KMS-11 (cell line): ENCODE measurements around the gene GPC4.

Experiments
- H2AFZ ChIP-seq: fragments of 200-600 bp; sonication (generic); 2 replicates; pipeline ENCODE4 v1.6.1; 2016; ENCODE audit warnings: antibody characterized with exemption, mixed run types, low read depth
- H3K27ac ChIP-seq: fragments of 200-600 bp; sonication (generic); 2 replicates; pipeline ENCODE4 v1.6.1; 2016; ENCODE audit warnings: mild to moderate bottlenecking, mixed run types
- H3K27me3 ChIP-seq: fragments of 200-600 bp; sonication (generic); 2 replicates; pipeline ENCODE4 v1.6.1; 2017; ENCODE audit warnings: mild to moderate bottlenecking, low read depth, mixed run types, moderate library complexity; ENCODE audit not compliant: insufficient read depth
- H3K36me3 ChIP-seq: fragments of 200-600 bp; sonication (generic); 2 replicates; pipeline ENCODE4 v1.6.1; 2017; ENCODE audit warnings: mild to moderate bottlenecking, mixed run types; ENCODE audit not compliant: insufficient read depth
- H3K4me1 ChIP-seq: fragments of 200-600 bp; sonication (generic); 2 replicates; pipeline ENCODE4 v1.6.1; 2016; ENCODE audit warnings: mild to moderate bottlenecking, low read depth, mixed run types; ENCODE audit not compliant: poor library complexity, severe bottlenecking
- H3K4me2 ChIP-seq: fragments of 200-600 bp; sonication (generic); 2 replicates; pipeline ENCODE4 v1.7.0; 2016; ENCODE audit warnings: mild to moderate bottlenecking, mixed run types
- H3K4me3 ChIP-seq: fragments of 200-600 bp; sonication (generic); IDR thresholded peaks from 2 replicates; pipeline ENCODE4 v1.6.1; 2017; ENCODE audit warnings: low read depth, low read length, mixed read lengths; ENCODE audit not compliant: insufficient read depth
- H3K79me2 ChIP-seq: fragments of 200-600 bp; sonication (generic); 2 replicates; pipeline ENCODE4 v1.6.1; 2016; ENCODE audit warnings: low read depth, mixed run types; ENCODE audit not compliant: insufficient read depth
- H3K9ac ChIP-seq: fragments of 200-600 bp; sonication (generic); 2 replicates; pipeline ENCODE4 v1.6.1; 2016; ENCODE audit warnings: mild to moderate bottlenecking, mixed run types
- H4K20me1 ChIP-seq: fragments of 200-600 bp; sonication (generic); 2 replicates; pipeline ENCODE4 v1.6.1; 2016; ENCODE audit warnings: mild to moderate bottlenecking, mixed run types; ENCODE audit not compliant: insufficient read depth
- CTCF ChIP-seq: fragments of 200-600 bp; sonication (generic); conservative IDR thresholded peaks from 2 replicates; pipeline ENCODE4 v1.6.1; 2017; ENCODE audit warnings: low read depth, mild to moderate bottlenecking, antibody characterized with exemption, low read length, moderate library complexity, mixed read lengths

The GPC4 gene

GRCh38 chrX:133300591-133300990 lies 114.7 kb downstream of the GPC4 start:
- TF ChIP-seq CTCF = no peak
- no peak overlapping the region for H3K9ac ChIP-seq
- H3K27ac ChIP-seq = no peak overlapping the region
- H3K4me1 ChIP-seq = no peaks in the 10 kb centered on the region
- no peaks in the 10 kb centered on the region for H3K36me3 ChIP-seq
- no peaks in the 10 kb centered on the region for H3K27me3 ChIP-seq
- H2AFZ ChIP-seq = no peak overlapping the region
- H3K4me2 ChIP-seq = no peak overlapping the region
- no peak overlapping the region for H3K4me3 ChIP-seq
- H4K20me1 ChIP-seq = no peaks in the 10 kb centered on the region
- H3K79me2 ChIP-seq = no peaks in the 10 kb centered on the region

- Histone ChIP-seq H3K27ac (no peak overlapping the region), H2AFZ (no peak overlapping the region), H3K4me3 (no peak overlapping the region), H3K9ac (no peak overlapping the region), H3K36me3 (no peaks in the 10 kb centered on the region), H3K79me2 (no peaks in the 10 kb centered on the region), H3K4me1 (no peaks in the 10 kb centered on the region), H3K4me2 (no peak overlapping the region), H4K20me1 (no peaks in the 10 kb centered on the region), H3K27me3 (no peaks in the 10 kb centered on the region)
- no peak for TF ChIP-seq CTCF
These were observed 118.0 kb downstream of the GPC4 start for GRCh38 chrX:133297284-133297683.

GRCh38 chrX:133294126-133294525 lies 121.2 kb downstream of the GPC4 start:
- H3K9ac ChIP-seq = no peak overlapping the region
- H3K27me3 ChIP-seq = no peaks in the 10 kb centered on the region
- H3K36me3 ChIP-seq = no peaks in the 10 kb centered on the region
- no peak for TF ChIP-seq CTCF
- H3K4me1 ChIP-seq = no peaks in the 10 kb centered on the region
- no peak overlapping the region for H3K27ac ChIP-seq
- H3K79me2 ChIP-seq = no peaks in the 10 kb centered on the region
- no peaks in the 10 kb centered on the region for H4K20me1 ChIP-seq
- no peak overlapping the region for H3K4me2 ChIP-seq
- H3K4me3 ChIP-seq = no peak overlapping the region
- no peak overlapping the region for H2AFZ ChIP-seq

- Histone ChIP-seq H3K4me1 (no peaks in the 10 kb centered on the region), H2AFZ (no peak overlapping the region), H3K4me3 (no peak overlapping the region), H3K79me2 (no peaks in the 10 kb centered on the region), H3K27ac (no peak overlapping the region), H3K9ac (no peak overlapping the region), H3K27me3 (no peaks in the 10 kb centered on the region), H4K20me1 (no peaks in the 10 kb centered on the region), H3K36me3 (no peaks in the 10 kb centered on the region), H3K4me2 (no peak overlapping the region)
- no peak for TF ChIP-seq CTCF
These were observed 125.2 kb downstream of the GPC4 start for GRCh38 chrX:133290076-133290475.

GRCh38 chrX:133287860-133288259 lies 127.4 kb downstream of the GPC4 start:
- Histone ChIP-seq H3K79me2 (no peaks in the 10 kb centered on the region), H3K27ac (no peak overlapping the region), H3K36me3 (no peaks in the 10 kb centered on the region), H3K9ac (no peak overlapping the region), H3K4me1 (no peaks in the 10 kb centered on the region), H3K4me3 (no peak overlapping the region), H3K27me3 (no peaks in the 10 kb centered on the region), H3K4me2 (no peak overlapping the region), H4K20me1 (no peaks in the 10 kb centered on the region), H2AFZ (no peak overlapping the region)
- no peak for TF ChIP-seq CTCF
